GM21515 (cell line): ENCODE results near the gene NPHP4.

Experiments
- ATAC-seq: cut with Tn5 transposase; IDR thresholded peaks from one replicate; pipeline ENCODE4 v1.9.1; 2021; ENCODE audit not compliant: unreplicated experiment

NPHP4 gene

DNA sequence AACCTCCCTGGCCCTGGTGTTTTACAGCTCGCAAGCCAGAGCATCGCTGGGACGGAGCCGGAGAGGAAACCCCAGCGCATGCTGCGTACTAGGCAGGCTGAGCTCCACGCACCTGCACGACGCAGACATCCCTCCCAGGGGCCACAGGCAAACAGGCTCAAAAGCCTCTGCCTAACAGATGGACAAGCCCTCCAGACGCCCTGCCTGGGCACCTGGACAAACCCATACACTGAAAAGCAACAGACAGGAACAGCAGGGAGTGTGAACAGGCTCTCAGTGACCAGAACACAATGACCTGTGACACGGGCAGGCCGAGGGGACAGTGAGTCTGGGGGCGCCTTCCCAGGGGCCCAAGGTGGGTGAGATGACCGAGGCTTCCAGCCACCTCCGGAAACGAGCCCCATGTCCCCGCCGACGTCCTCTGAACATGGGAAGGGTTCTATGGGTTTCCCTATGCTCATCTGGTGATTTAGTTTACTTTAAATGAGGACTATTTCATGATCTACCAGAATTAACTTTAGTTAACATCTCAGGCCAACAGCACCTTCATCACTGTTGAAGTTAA lies 40.3 kb downstream of the NPHP4 start:
- ATAC-seq: no peak

- ATAC-seq: no peak
Observed at GRCh38 chr1:5950994-5951785, 41.0 kb downstream of the NPHP4 start.

- no peak for ATAC-seq
Observed at GRCh38 chr1:5950201-5950895, 41.9 kb downstream of the NPHP4 start.

DNA sequence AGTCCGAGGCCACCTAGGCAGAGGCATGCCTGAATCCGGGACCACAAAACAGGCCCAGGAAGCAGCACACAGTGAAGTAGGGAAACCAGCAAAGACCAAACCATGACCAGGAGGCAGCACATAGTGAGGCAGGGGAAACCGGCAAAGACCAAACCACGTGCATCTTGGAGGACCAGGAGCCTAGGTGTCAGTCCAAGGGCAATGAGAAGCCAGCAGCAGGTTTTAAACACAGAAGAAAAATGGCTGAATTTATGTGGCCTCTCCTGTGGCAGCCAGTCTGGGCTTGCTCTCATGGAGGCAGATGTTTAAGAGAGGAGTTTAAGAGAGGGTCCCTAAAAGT lies 42.5 kb downstream of the NPHP4 start:
- ATAC-seq: no peak

- no peak for ATAC-seq
Observed at GRCh38 chr1:5949085-5949760, 43.0 kb downstream of the NPHP4 start.

- ATAC-seq: no peak
Observed at GRCh38 chr1:5948681-5949005, 43.6 kb downstream of the NPHP4 start.

DNA sequence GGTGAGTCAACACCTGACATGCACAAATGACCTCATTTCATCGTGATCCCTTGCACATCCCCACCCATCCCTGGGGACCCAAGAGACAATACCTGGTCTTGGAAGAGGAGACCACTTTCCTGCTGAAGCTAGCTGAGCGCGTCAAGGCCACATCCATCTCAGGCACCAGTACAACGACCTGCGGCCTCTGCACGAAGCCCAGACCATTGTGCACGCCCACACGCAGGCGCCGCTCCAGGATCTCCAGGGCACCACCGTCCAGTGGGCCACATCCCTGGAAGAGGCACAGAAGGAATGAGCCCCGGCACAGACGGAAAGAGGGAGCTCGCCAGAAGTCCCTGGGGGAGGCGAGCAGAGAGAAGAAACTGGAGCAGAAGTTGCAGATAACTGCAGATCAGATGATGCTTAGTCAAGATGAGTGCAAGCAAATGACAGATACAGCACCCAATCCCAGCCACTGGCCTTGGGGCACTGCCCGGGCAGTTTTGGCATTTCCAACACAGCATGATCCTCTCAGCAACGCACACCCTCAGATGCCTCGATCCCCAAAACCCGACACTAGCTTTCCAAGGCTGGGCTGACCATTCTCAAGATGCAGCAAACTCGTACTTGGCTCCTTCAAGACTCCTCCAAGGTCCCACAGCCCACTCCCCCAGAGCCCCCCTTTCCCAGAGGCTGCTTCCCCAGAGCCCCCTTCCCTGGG lies 44.1 kb downstream of the NPHP4 start:
- no peak for ATAC-seq

- ATAC-seq: no peak
Observed at GRCh38 chr1:5947071-5947821, 45.0 kb downstream of the NPHP4 start.

- ATAC-seq: no peak
Observed at GRCh38 chr1:5945445-5945844, 46.8 kb downstream of the NPHP4 start.

DNA sequence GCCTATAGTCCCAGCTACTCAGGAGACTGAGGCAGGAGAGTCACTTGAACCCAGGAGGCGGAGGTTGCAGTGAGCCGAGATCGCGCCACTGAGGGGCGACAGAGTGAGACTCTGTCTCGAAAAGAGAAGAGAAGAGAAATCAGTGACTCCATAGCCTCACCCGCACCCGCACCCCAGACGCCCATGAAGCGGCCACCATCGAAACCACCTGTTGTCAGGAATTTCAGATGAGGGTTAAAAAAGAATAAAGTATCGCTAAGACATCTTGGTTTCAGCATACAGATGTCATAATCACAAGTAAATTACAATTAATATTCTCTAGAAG lies 47.4 kb downstream of the NPHP4 start:
- no peak for ATAC-seq

- no peak for ATAC-seq
Observed at GRCh38 chr1:5944154-5944842, 47.9 kb downstream of the NPHP4 start.

- no peak for ATAC-seq
Observed at GRCh38 chr1:5943343-5944124, 48.7 kb downstream of the NPHP4 start.

GRCh38 chr1:5941671-5942070 lies 50.6 kb downstream of the NPHP4 start:
- no peak for ATAC-seq

- ATAC-seq: no peak
Observed at GRCh38 chr1:5940723-5941407, 51.4 kb downstream of the NPHP4 start.

GRCh38 chr1:5939271-5940170 lies 52.7 kb downstream of the NPHP4 start:
- no peak for ATAC-seq

- no peak for ATAC-seq
Observed at GRCh38 chr1:5938101-5938646, 54.1 kb downstream of the NPHP4 start.

GRCh38 chr1:5937373-5937857 lies 54.8 kb downstream of the NPHP4 start:
- no peak for ATAC-seq
